ENCODE data around the gene TJP2. TPM values are rescaled to one million over a fixed set of nuclear protein-coding genes. Genes with fewer than 3 reads are reported as not detected.

Gene TJP2
- total RNA-seq, 1 experiment from 2014 or later: 2.3 TPM

- Histone ChIP-seq H3K27ac (ENCODE audit: low read length) (no peak overlapping the region), H3K27me3 (ENCODE audit: low read length) (no peaks in the 10 kb centered on the region), H3K4me2 (ENCODE audit: low read depth, low read length, poor library complexity, severe bottlenecking) (no peak overlapping the region), H3K9me2 (replicated peaks; ENCODE audit: insufficient read depth, low read length) (no peaks in the 10 kb centered on the region), H3K9ac (ENCODE audit: low read length) (no peak overlapping the region), H3K9me3 (ENCODE audit: low read length) (no peaks in the 10 kb centered on the region), H3K36me3 (ENCODE audit: insufficient read depth, low read length) (no peaks in the 10 kb centered on the region), H2AFZ (ENCODE audit: low read length) (no peak overlapping the region), H3K79me2 (ENCODE audit: low read length) (no peaks in the 10 kb centered on the region), H3K4me1 (ENCODE audit: low read length) (peaks cover 9% of the 10 kb centered on the region), H3K4me3 (ENCODE audit: low read length) (no peak overlapping the region), H4K20me1 (ENCODE audit: insufficient read depth, low read depth, low read length) (no peaks in the 10 kb centered on the region)
- no peak for DNase-seq
Measured at GRCh38 chr9:69199769-69200470, 25.8 kb downstream of the TJP2 start.

- Histone ChIP-seq H3K27ac (ENCODE audit: low read length) (no peak overlapping the region), H3K4me2 (ENCODE audit: low read depth, low read length, poor library complexity, severe bottlenecking) (no peak overlapping the region), H3K9ac (ENCODE audit: low read length) (no peak overlapping the region), H2AFZ (ENCODE audit: low read length) (no peak overlapping the region), H3K9me3 (ENCODE audit: low read length) (no peaks in the 10 kb centered on the region), H4K20me1 (ENCODE audit: insufficient read depth, low read depth, low read length) (no peaks in the 10 kb centered on the region), H3K36me3 (ENCODE audit: insufficient read depth, low read length) (no peaks in the 10 kb centered on the region), H3K4me1 (ENCODE audit: low read length) (no peaks in the 10 kb centered on the region), H3K9me2 (replicated peaks; ENCODE audit: insufficient read depth, low read length) (no peaks in the 10 kb centered on the region), H3K27me3 (ENCODE audit: low read length) (no peaks in the 10 kb centered on the region), H3K4me3 (ENCODE audit: low read length) (no peak overlapping the region), H3K79me2 (ENCODE audit: low read length) (no peaks in the 10 kb centered on the region)
- no peak for DNase-seq
Measured at GRCh38 chr9:69202556-69202955, 28.5 kb downstream of the TJP2 start.

- Histone ChIP-seq H3K9ac (ENCODE audit: low read length) (no peak overlapping the region), H3K9me2 (replicated peaks; ENCODE audit: insufficient read depth, low read length) (no peaks in the 10 kb centered on the region), H3K27me3 (ENCODE audit: low read length) (no peaks in the 10 kb centered on the region), H2AFZ (ENCODE audit: low read length) (no peak overlapping the region), H3K4me1 (ENCODE audit: low read length) (no peaks in the 10 kb centered on the region), H4K20me1 (ENCODE audit: insufficient read depth, low read depth, low read length) (no peaks in the 10 kb centered on the region), H3K9me3 (ENCODE audit: low read length) (no peaks in the 10 kb centered on the region), H3K4me3 (ENCODE audit: low read length) (no peak overlapping the region), H3K79me2 (ENCODE audit: low read length) (no peaks in the 10 kb centered on the region), H3K27ac (ENCODE audit: low read length) (no peak overlapping the region), H3K36me3 (ENCODE audit: insufficient read depth, low read length) (no peaks in the 10 kb centered on the region), H3K4me2 (ENCODE audit: low read depth, low read length, poor library complexity, severe bottlenecking) (no peak overlapping the region)
- no peak for DNase-seq
Measured at GRCh38 chr9:69204326-69204725, 30.2 kb downstream of the TJP2 start.

- Histone ChIP-seq H3K27ac (ENCODE audit: low read length) (no peak overlapping the region), H3K9me3 (ENCODE audit: low read length) (no peaks in the 10 kb centered on the region), H3K4me1 (ENCODE audit: low read length) (no peaks in the 10 kb centered on the region), H3K36me3 (ENCODE audit: insufficient read depth, low read length) (no peaks in the 10 kb centered on the region), H3K9me2 (replicated peaks; ENCODE audit: insufficient read depth, low read length) (no peaks in the 10 kb centered on the region), H2AFZ (ENCODE audit: low read length) (no peak overlapping the region), H3K27me3 (ENCODE audit: low read length) (no peaks in the 10 kb centered on the region), H3K79me2 (ENCODE audit: low read length) (no peaks in the 10 kb centered on the region), H3K4me2 (ENCODE audit: low read depth, low read length, poor library complexity, severe bottlenecking) (no peak overlapping the region), H4K20me1 (ENCODE audit: insufficient read depth, low read depth, low read length) (no peaks in the 10 kb centered on the region), H3K4me3 (ENCODE audit: low read length) (no peak overlapping the region), H3K9ac (ENCODE audit: low read length) (no peak overlapping the region)
- no peak for DNase-seq
Measured at GRCh38 chr9:69204849-69205248, 30.8 kb downstream of the TJP2 start.

- H3K27ac ChIP-seq (ENCODE audit: low read length): no peak overlapping the region
- H3K36me3 ChIP-seq (ENCODE audit: insufficient read depth, low read length): no peaks in the 10 kb centered on the region
- no peaks in the 10 kb centered on the region for H3K9me3 ChIP-seq (ENCODE audit: low read length)
- H3K79me2 ChIP-seq (ENCODE audit: low read length): no peaks in the 10 kb centered on the region
- H2AFZ ChIP-seq (ENCODE audit: low read length): no peak overlapping the region
- no peak overlapping the region for H3K9ac ChIP-seq (ENCODE audit: low read length)
- no peaks in the 10 kb centered on the region for H3K9me2 ChIP-seq (replicated peaks; ENCODE audit: insufficient read depth, low read length)
- H3K4me2 ChIP-seq (ENCODE audit: low read depth, low read length, poor library complexity, severe bottlenecking): no peak overlapping the region
- no peak for DNase-seq
- H3K27me3 ChIP-seq (ENCODE audit: low read length): no peaks in the 10 kb centered on the region
- no peak overlapping the region for H3K4me3 ChIP-seq (ENCODE audit: low read length)
- H3K4me1 ChIP-seq (ENCODE audit: low read length): no peaks in the 10 kb centered on the region
- H4K20me1 ChIP-seq (ENCODE audit: insufficient read depth, low read depth, low read length): no peaks in the 10 kb centered on the region
Measured at GRCh38 chr9:69206047-69206446, 32.0 kb downstream of the TJP2 start.

- H2AFZ ChIP-seq (ENCODE audit: low read length): no peak overlapping the region
- H3K4me1 ChIP-seq (ENCODE audit: low read length): no peaks in the 10 kb centered on the region
- H3K36me3 ChIP-seq (ENCODE audit: insufficient read depth, low read length): no peaks in the 10 kb centered on the region
- no peaks in the 10 kb centered on the region for H3K79me2 ChIP-seq (ENCODE audit: low read length)
- no peaks in the 10 kb centered on the region for H3K27me3 ChIP-seq (ENCODE audit: low read length)
- H3K4me3 ChIP-seq (ENCODE audit: low read length): no peak overlapping the region
- H3K4me2 ChIP-seq (ENCODE audit: low read depth, low read length, poor library complexity, severe bottlenecking): no peak overlapping the region
- no peak for DNase-seq
- H3K9ac ChIP-seq (ENCODE audit: low read length): no peak overlapping the region
- H3K9me2 ChIP-seq (replicated peaks; ENCODE audit: insufficient read depth, low read length): no peaks in the 10 kb centered on the region
- no peaks in the 10 kb centered on the region for H3K9me3 ChIP-seq (ENCODE audit: low read length)
- no peak overlapping the region for H3K27ac ChIP-seq (ENCODE audit: low read length)
- no peaks in the 10 kb centered on the region for H4K20me1 ChIP-seq (ENCODE audit: insufficient read depth, low read depth, low read length)
Measured at GRCh38 chr9:69207503-69207902, 33.4 kb downstream of the TJP2 start.

GRCh38 chr9:69211424-69212036 is 37.5 kb downstream of the TJP2 start:
- Histone ChIP-seq H3K9ac (ENCODE audit: low read length) (no peak overlapping the region), H4K20me1 (ENCODE audit: insufficient read depth, low read depth, low read length) (no peaks in the 10 kb centered on the region), H3K27me3 (ENCODE audit: low read length) (no peaks in the 10 kb centered on the region)

GRCh38 chr9:69213647-69214046 is 39.6 kb downstream of the TJP2 start:
- Histone ChIP-seq H3K27me3 (ENCODE audit: low read length) (no peaks in the 10 kb centered on the region), H3K9me2 (replicated peaks; ENCODE audit: insufficient read depth, low read length) (no peaks in the 10 kb centered on the region), H3K4me3 (ENCODE audit: low read length) (no peak overlapping the region), H4K20me1 (ENCODE audit: insufficient read depth, low read depth, low read length) (no peaks in the 10 kb centered on the region), H3K9me3 (ENCODE audit: low read length) (no peaks in the 10 kb centered on the region), H3K9ac (ENCODE audit: low read length) (no peak overlapping the region), H3K79me2 (ENCODE audit: low read length) (no peaks in the 10 kb centered on the region), H2AFZ (ENCODE audit: low read length) (no peak overlapping the region), H3K36me3 (ENCODE audit: insufficient read depth, low read length) (no peaks in the 10 kb centered on the region), H3K4me2 (ENCODE audit: low read depth, low read length, poor library complexity, severe bottlenecking) (no peak overlapping the region), H3K27ac (ENCODE audit: low read length) (no peak overlapping the region), H3K4me1 (ENCODE audit: low read length) (no peaks in the 10 kb centered on the region)
- DNase-seq: no peak

More at GRCh38 chr9:69211424-69212036, 37.5 kb downstream of the TJP2 start:
- no peak overlapping the region for H3K4me3 ChIP-seq (ENCODE audit: low read length)
- no peak overlapping the region for H3K27ac ChIP-seq (ENCODE audit: low read length)
- no peak overlapping the region for H2AFZ ChIP-seq (ENCODE audit: low read length)
- no peaks in the 10 kb centered on the region for H3K9me3 ChIP-seq (ENCODE audit: low read length)
- H3K9me2 ChIP-seq (replicated peaks; ENCODE audit: insufficient read depth, low read length): no peaks in the 10 kb centered on the region
- no peaks in the 10 kb centered on the region for H3K4me1 ChIP-seq (ENCODE audit: low read length)
- no peaks in the 10 kb centered on the region for H3K36me3 ChIP-seq (ENCODE audit: insufficient read depth, low read length)
- no peaks in the 10 kb centered on the region for H3K79me2 ChIP-seq (ENCODE audit: low read length)
- H3K4me2 ChIP-seq (ENCODE audit: low read depth, low read length, poor library complexity, severe bottlenecking): no peak overlapping the region
- no peak for DNase-seq
